ENCODE measurements around the gene TEX13C.

Gene TEX13C

GRCh38 chrX:125319646-125320521, at the start of gene TEX13C:
TEX13C (plus strand) TSS chrX:125319871; CDS start chrX:125320120, 249 bp downstream.
- no peaks in the 10 kb centered on the region for H3K36me3 ChIP-seq (ENCODE audit: control insufficient read depth, insufficient read depth, low read length, severe bottlenecking)
- no peak for DNase-seq (ENCODE audit: low read depth)

GRCh38 chrX:125287282-125287681, 32.4 kb upstream of the TEX13C start:
- Histone ChIP-seq H3K36me3 (ENCODE audit: control insufficient read depth, insufficient read depth, low read length, severe bottlenecking) (no peaks in the 10 kb centered on the region), H3K4me3 (ENCODE audit: low read length) (no peak overlapping the region), H3K9me3 (ENCODE audit: control insufficient read depth, low read length) (no peaks in the 10 kb centered on the region), H3K9ac (ENCODE audit: low read length) (no peak overlapping the region), H3K4me1 (ENCODE audit: control insufficient read depth, insufficient read depth, low read length) (no peaks in the 10 kb centered on the region), H3K27me3 (replicated peaks; ENCODE audit: control insufficient read depth, insufficient read depth, low read length) (peaks cover 5% of the 10 kb centered on the region)
- DNase-seq (ENCODE audit: low read depth): no peak

More at GRCh38 chrX:125319646-125320521, at the start of gene TEX13C:
- H3K9ac ChIP-seq (ENCODE audit: low read length): no peak within 1 kb of the TSS
- no peaks in the 10 kb centered on the region for H3K27me3 ChIP-seq (replicated peaks; ENCODE audit: control insufficient read depth, insufficient read depth, low read length)
- no peak within 1 kb of the TSS for H3K4me3 ChIP-seq (ENCODE audit: low read length)
- no peaks in the 10 kb centered on the region for H3K4me1 ChIP-seq (ENCODE audit: control insufficient read depth, insufficient read depth, low read length)
- no peaks in the 10 kb centered on the region for H3K9me3 ChIP-seq (ENCODE audit: control insufficient read depth, low read length)

- Histone ChIP-seq H3K9ac (ENCODE audit: low read length) (no peak overlapping the region), H3K4me1 (ENCODE audit: control insufficient read depth, insufficient read depth, low read length) (no peaks in the 10 kb centered on the region), H3K36me3 (ENCODE audit: control insufficient read depth, insufficient read depth, low read length, severe bottlenecking) (no peaks in the 10 kb centered on the region), H3K9me3 (ENCODE audit: control insufficient read depth, low read length) (no peaks in the 10 kb centered on the region), H3K27me3 (replicated peaks; ENCODE audit: control insufficient read depth, insufficient read depth, low read length) (peaks cover 5% of the 10 kb centered on the region), H3K4me3 (ENCODE audit: low read length) (no peak overlapping the region)
- no peak for DNase-seq (ENCODE audit: low read depth)
Observed at GRCh38 chrX:125288343-125288742, 31.3 kb upstream of the TEX13C start.

- Histone ChIP-seq H3K9me3 (ENCODE audit: control insufficient read depth, low read length) (no peaks in the 10 kb centered on the region), H3K4me1 (ENCODE audit: control insufficient read depth, insufficient read depth, low read length) (peaks cover under 1% of the 10 kb centered on the region), H3K9ac (ENCODE audit: low read length) (no peak overlapping the region), H3K4me3 (ENCODE audit: low read length) (no peak overlapping the region), H3K27me3 (replicated peaks; ENCODE audit: control insufficient read depth, insufficient read depth, low read length) (peaks cover 5% of the 10 kb centered on the region), H3K36me3 (ENCODE audit: control insufficient read depth, insufficient read depth, low read length, severe bottlenecking) (no peaks in the 10 kb centered on the region)
- DNase-seq (ENCODE audit: low read depth): no peak
Observed at GRCh38 chrX:125289209-125289608, 30.5 kb upstream of the TEX13C start.

- DNase-seq (ENCODE audit: low read depth): no peak
- Histone ChIP-seq H3K4me3 (ENCODE audit: low read length) (no peak overlapping the region), H3K9me3 (ENCODE audit: control insufficient read depth, low read length) (no peaks in the 10 kb centered on the region)
Observed at GRCh38 chrX:125289920-125290319, 29.8 kb upstream of the TEX13C start.

GRCh38 chrX:125291124-125291523, 28.5 kb upstream of the TEX13C start:
- DNase-seq (ENCODE audit: low read depth): no peak
- H3K27me3 ChIP-seq (replicated peaks; ENCODE audit: control insufficient read depth, insufficient read depth, low read length): peaks cover 5% of the 10 kb centered on the region
- no peak overlapping the region for H3K9ac ChIP-seq (ENCODE audit: low read length)
- H3K4me3 ChIP-seq (ENCODE audit: low read length): no peak overlapping the region
- no peaks in the 10 kb centered on the region for H3K9me3 ChIP-seq (ENCODE audit: control insufficient read depth, low read length)
- peaks cover 4% of the 10 kb centered on the region for H3K4me1 ChIP-seq (ENCODE audit: control insufficient read depth, insufficient read depth, low read length)
- no peaks in the 10 kb centered on the region for H3K36me3 ChIP-seq (ENCODE audit: control insufficient read depth, insufficient read depth, low read length, severe bottlenecking)

More at GRCh38 chrX:125289920-125290319, 29.8 kb upstream of the TEX13C start:
- Histone ChIP-seq H3K27me3 (replicated peaks; ENCODE audit: control insufficient read depth, insufficient read depth, low read length) (peaks cover 5% of the 10 kb centered on the region), H3K36me3 (ENCODE audit: control insufficient read depth, insufficient read depth, low read length, severe bottlenecking) (no peaks in the 10 kb centered on the region), H3K9ac (ENCODE audit: low read length) (no peak overlapping the region), H3K4me1 (ENCODE audit: control insufficient read depth, insufficient read depth, low read length) (peaks cover 4% of the 10 kb centered on the region)

- peaks cover 4% of the 10 kb centered on the region for H3K4me1 ChIP-seq (ENCODE audit: control insufficient read depth, insufficient read depth, low read length)
- H3K9me3 ChIP-seq (ENCODE audit: control insufficient read depth, low read length): no peaks in the 10 kb centered on the region
- no peak overlapping the region for H3K4me3 ChIP-seq (ENCODE audit: low read length)
- H3K36me3 ChIP-seq (ENCODE audit: control insufficient read depth, insufficient read depth, low read length, severe bottlenecking): no peaks in the 10 kb centered on the region
- H3K27me3 ChIP-seq (replicated peaks; ENCODE audit: control insufficient read depth, insufficient read depth, low read length): no peaks in the 10 kb centered on the region
- H3K9ac ChIP-seq (ENCODE audit: low read length): no peak overlapping the region
- DNase-seq (ENCODE audit: low read depth): no peak
Observed at GRCh38 chrX:125293850-125294780, 25.6 kb upstream of the TEX13C start.

- H3K9me3 ChIP-seq (ENCODE audit: control insufficient read depth, low read length): no peaks in the 10 kb centered on the region
- peaks cover 4% of the 10 kb centered on the region for H3K4me1 ChIP-seq (ENCODE audit: control insufficient read depth, insufficient read depth, low read length)
- no peaks in the 10 kb centered on the region for H3K36me3 ChIP-seq (ENCODE audit: control insufficient read depth, insufficient read depth, low read length, severe bottlenecking)
- no peak overlapping the region for H3K4me3 ChIP-seq (ENCODE audit: low read length)
- DNase-seq (ENCODE audit: low read depth): no peak
- H3K9ac ChIP-seq (ENCODE audit: low read length): no peak overlapping the region
- no peaks in the 10 kb centered on the region for H3K27me3 ChIP-seq (replicated peaks; ENCODE audit: control insufficient read depth, insufficient read depth, low read length)
Observed at GRCh38 chrX:125295337-125295736, 24.3 kb upstream of the TEX13C start.

GRCh38 chrX:125298871-125299270, 20.8 kb upstream of the TEX13C start:
- Histone ChIP-seq H3K36me3 (ENCODE audit: control insufficient read depth, insufficient read depth, low read length, severe bottlenecking) (no peaks in the 10 kb centered on the region), H3K9ac (ENCODE audit: low read length) (no peak overlapping the region), H3K9me3 (ENCODE audit: control insufficient read depth, low read length) (no peaks in the 10 kb centered on the region), H3K4me1 (ENCODE audit: control insufficient read depth, insufficient read depth, low read length) (peaks cover 4% of the 10 kb centered on the region), H3K27me3 (replicated peaks; ENCODE audit: control insufficient read depth, insufficient read depth, low read length) (no peaks in the 10 kb centered on the region), H3K4me3 (ENCODE audit: low read length) (no peak overlapping the region)
- no peak for DNase-seq (ENCODE audit: low read depth)

- Histone ChIP-seq H3K9me3 (ENCODE audit: control insufficient read depth, low read length) (no peaks in the 10 kb centered on the region), H3K27me3 (replicated peaks; ENCODE audit: control insufficient read depth, insufficient read depth, low read length) (no peaks in the 10 kb centered on the region), H3K4me3 (ENCODE audit: low read length) (no peak overlapping the region), H3K9ac (ENCODE audit: low read length) (no peak overlapping the region), H3K4me1 (ENCODE audit: control insufficient read depth, insufficient read depth, low read length) (no peaks in the 10 kb centered on the region), H3K36me3 (ENCODE audit: control insufficient read depth, insufficient read depth, low read length, severe bottlenecking) (no peaks in the 10 kb centered on the region)
- no peak for DNase-seq (ENCODE audit: low read depth)
Observed at GRCh38 chrX:125306335-125306866, 13.3 kb upstream of the TEX13C start.

- Histone ChIP-seq H3K4me1 (ENCODE audit: control insufficient read depth, insufficient read depth, low read length) (no peaks in the 10 kb centered on the region), H3K27me3 (replicated peaks; ENCODE audit: control insufficient read depth, insufficient read depth, low read length) (no peaks in the 10 kb centered on the region), H3K36me3 (ENCODE audit: control insufficient read depth, insufficient read depth, low read length, severe bottlenecking) (no peaks in the 10 kb centered on the region), H3K9me3 (ENCODE audit: control insufficient read depth, low read length) (peaks cover 14% of the 10 kb centered on the region), H3K4me3 (ENCODE audit: low read length) (no peak overlapping the region), H3K9ac (ENCODE audit: low read length) (no peak overlapping the region)
- no peak for DNase-seq (ENCODE audit: low read depth)
Observed at GRCh38 chrX:125308653-125309052, 11.0 kb upstream of the TEX13C start.

Data from adipocyte (in vitro differentiated cells).